Keratinocyte (primary cell): ENCODE data around the gene POLE. TPM values are rescaled to one million over a fixed set of nuclear protein-coding genes. Genes with fewer than 3 reads are reported as not detected.

Experiments used
- DNase-seq: peaks from one replicate; pipeline ENCODE4 v3.0.0-alpha.2; 2011; ENCODE audit warnings: low read depth, missing footprints, low spot score
- FAIRE-seq: peaks from 2 replicates; lab custom pipeline; 2011; peaks lifted over from hg19 to GRCh38; lab: Jason Lieb, UNC
- H2AFZ ChIP-seq: 2 replicates; pipeline ENCODE4 v1.6.0; 2012; ENCODE audit warnings: low read length, control low read depth, inconsistent platforms; ENCODE audit not compliant: control insufficient read depth
- H3K27ac ChIP-seq: 2 replicates; pipeline ENCODE4 v1.5.1; 2011; ENCODE audit warnings: low read length; ENCODE audit not compliant: control insufficient read depth, insufficient read depth
- H3K27me3 ChIP-seq: 3 replicates; pipeline ENCODE4 v1.6.0; 2011; ENCODE audit warnings: low read length; ENCODE audit not compliant: control insufficient read depth, insufficient read depth; ENCODE audit errors: extremely low read depth
- H3K36me3 ChIP-seq, 2 experiments: 2 replicates in 1 of 2; 3 replicates in 1 of 2; pipeline ENCODE4 v1.5.1; 2011; ENCODE audit warnings: low read length in 2 of 2, mild to moderate bottlenecking in 1 of 2; ENCODE audit not compliant: control insufficient read depth in 2 of 2, insufficient read depth in 2 of 2; ENCODE audit errors: extremely low read depth in 1 of 2
- H3K4me1 ChIP-seq: 3 replicates; pipeline ENCODE4 v1.5.1; 2011; ENCODE audit warnings: low read length; ENCODE audit not compliant: control insufficient read depth, insufficient read depth; ENCODE audit errors: extremely low read depth
- H3K4me2 ChIP-seq: 3 replicates; pipeline ENCODE4 v1.6.0; 2011; ENCODE audit warnings: low read depth, low read length; ENCODE audit not compliant: control insufficient read depth, insufficient read depth; ENCODE audit errors: extremely low read depth
- H3K4me3 ChIP-seq, 3 experiments: fragments of 200-600 bp in 1 of 3; sonication (generic) in 1 of 3; 2 replicates in 2 of 3; 3 replicates in 1 of 3; pipeline ENCODE4 v1.5.1; 2011 to 2016; ENCODE audit warnings: low read length in 3 of 3, mild to moderate bottlenecking in 3 of 3, control low read depth in 2 of 3, inconsistent platforms in 1 of 3, low read depth in 1 of 3, mixed read lengths in 1 of 3, mixed run types in 1 of 3, moderate library complexity in 1 of 3; ENCODE audit not compliant: control insufficient read depth in 2 of 3, insufficient read depth in 2 of 3; ENCODE audit errors: extremely low read depth in 1 of 3
- H3K79me2 ChIP-seq: 2 replicates; pipeline ENCODE4 v1.6.0; 2012; ENCODE audit warnings: low read length; ENCODE audit not compliant: control insufficient read depth, insufficient read depth
- H3K9ac ChIP-seq: 3 replicates; pipeline ENCODE4 v1.6.0; 2011; ENCODE audit warnings: low read length; ENCODE audit not compliant: control insufficient read depth, insufficient read depth; ENCODE audit errors: extremely low read depth
- H3K9me1 ChIP-seq: 3 replicates; pipeline ENCODE4 v1.6.0; 2011; ENCODE audit warnings: low read length; ENCODE audit not compliant: control insufficient read depth, insufficient read depth; ENCODE audit errors: extremely low read depth
- H3K9me3 ChIP-seq: 2 replicates; pipeline ENCODE4 v1.5.1; 2012; ENCODE audit warnings: low read depth, low read length; ENCODE audit not compliant: control insufficient read depth
- H4K20me1 ChIP-seq: 3 replicates; pipeline ENCODE4 v1.6.0; 2011; ENCODE audit warnings: low read length; ENCODE audit not compliant: control insufficient read depth, insufficient read depth; ENCODE audit errors: extremely low read depth
- EZH2 ChIP-seq: IDR thresholded peaks from one replicate; pipeline ENCODE4 v1.6.1; 2012; ENCODE audit warnings: inconsistent platforms, mild to moderate bottlenecking, low read length, moderate library complexity
- dilution Hi-C: fragments of 300-500 bp; cut with MboI; formaldehyde crosslinking; loops from one replicate; pipeline ENCODE4 v1.7.0; 2020; ENCODE audit warnings: low sequenced_read_pairs; ENCODE audit not compliant: extremely low pct_ligation_motif_present
- polyA plus RNA-seq, 5 experiments: library from polyadenylated mRNA; depleted of rRNA in 3 of 5; stranded (reverse) in 3 of 5; stranded (forward) in 1 of 5; unstranded in 1 of 5; fragments of >200 nt; gene quantifications; 1 replicate in 1 of 5; 2 replicates in 3 of 5; 3 replicates in 1 of 5; pipeline versions ENCODE4 v1.2.1 to v1.2.3, GENCODE V29; 2011 to 2012; ENCODE audit warnings: missing spikeins in 2 of 5, low read depth in 1 of 5, low replicate concordance in 1 of 5
- TF ChIP-seq, protein P1 (sequence below), 3 experiments: IDR thresholded peaks in 1 of 3; conservative IDR thresholded peaks in 1 of 3; optimal IDR thresholded peaks in 1 of 3; 2 replicates in 2 of 3; 3 replicates in 1 of 3; pipeline versions ENCODE3 to v1.5.1; 2011; ENCODE audit warnings: low read length in 3 of 3, mild to moderate bottlenecking in 3 of 3, moderate library complexity in 2 of 3, control low read depth in 1 of 3, inconsistent platforms in 1 of 3; ENCODE audit not compliant: insufficient read depth in 2 of 3; ENCODE audit errors: extremely low read depth in 1 of 3

Gene POLE
- polyA plus RNA-seq, 1 donor (not counting 4 experiments of a cell fraction or from before 2014, with no cell fraction given): 14.8 TPM

DNA sequence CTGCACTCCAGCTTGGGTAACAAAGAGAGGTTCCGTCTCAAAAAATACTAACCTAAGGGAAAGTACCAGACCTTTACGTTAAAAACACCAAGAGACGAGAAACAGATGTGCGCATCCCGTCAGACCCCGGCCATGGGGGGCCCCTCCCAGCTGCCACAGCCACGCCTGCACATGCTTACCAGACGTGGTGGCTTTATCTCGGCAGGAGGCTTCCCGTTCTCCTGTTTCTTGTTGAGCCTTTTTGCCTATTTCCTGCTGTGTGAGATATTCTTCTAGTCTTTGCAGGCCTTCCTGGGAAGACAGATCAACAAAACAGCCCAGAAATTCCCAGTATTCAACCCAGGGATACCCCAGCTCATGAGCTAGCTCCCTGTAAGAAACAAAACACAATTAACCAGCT is 47.1 kb upstream of the POLE start:
- H2AFZ ChIP-seq: no peak overlapping the region
- H3K4me3 ChIP-seq: no peak overlapping the region
- H3K27ac ChIP-seq: no peak overlapping the region
- H3K9me1 ChIP-seq: no peaks in the 10 kb centered on the region
- H3K36me3 ChIP-seq: peaks cover 49 to 58% of the 10 kb centered on the region in 2 experiments
- peaks cover 17% of the 10 kb centered on the region for H4K20me1 ChIP-seq
- dilution Hi-C loops: no loop called here
- H3K79me2 ChIP-seq: peaks cover 25% of the 10 kb centered on the region
- no peaks in the 10 kb centered on the region for H3K27me3 ChIP-seq
- no peak overlapping the region for H3K4me2 ChIP-seq
- no peaks in the 10 kb centered on the region for H3K9me3 ChIP-seq
- no peaks in the 10 kb centered on the region for H3K4me1 ChIP-seq
- no peak overlapping the region for H3K9ac ChIP-seq
- no peak for FAIRE-seq
- TF ChIP-seq EZH2: no peak
- TF ChIP-seq, protein P1, sequence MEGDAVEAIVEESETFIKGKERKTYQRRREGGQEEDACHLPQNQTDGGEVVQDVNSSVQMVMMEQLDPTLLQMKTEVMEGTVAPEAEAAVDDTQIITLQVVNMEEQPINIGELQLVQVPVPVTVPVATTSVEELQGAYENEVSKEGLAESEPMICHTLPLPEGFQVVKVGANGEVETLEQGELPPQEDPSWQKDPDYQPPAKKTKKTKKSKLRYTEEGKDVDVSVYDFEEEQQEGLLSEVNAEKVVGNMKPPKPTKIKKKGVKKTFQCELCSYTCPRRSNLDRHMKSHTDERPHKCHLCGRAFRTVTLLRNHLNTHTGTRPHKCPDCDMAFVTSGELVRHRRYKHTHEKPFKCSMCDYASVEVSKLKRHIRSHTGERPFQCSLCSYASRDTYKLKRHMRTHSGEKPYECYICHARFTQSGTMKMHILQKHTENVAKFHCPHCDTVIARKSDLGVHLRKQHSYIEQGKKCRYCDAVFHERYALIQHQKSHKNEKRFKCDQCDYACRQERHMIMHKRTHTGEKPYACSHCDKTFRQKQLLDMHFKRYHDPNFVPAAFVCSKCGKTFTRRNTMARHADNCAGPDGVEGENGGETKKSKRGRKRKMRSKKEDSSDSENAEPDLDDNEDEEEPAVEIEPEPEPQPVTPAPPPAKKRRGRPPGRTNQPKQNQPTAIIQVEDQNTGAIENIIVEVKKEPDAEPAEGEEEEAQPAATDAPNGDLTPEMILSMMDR (optimal IDR thresholded peaks at IDR 0.05 in 1 of 3, IDR thresholded peaks at IDR 0.05 in 1 of 3, conservative IDR thresholded peaks at IDR 0.05 in 1 of 3; ENCODE audit: extremely low read depth in 1 of 3, insufficient read depth in 2 of 3, low read length in 3 of 3): no peak
- no peak for DNase-seq

DNA sequence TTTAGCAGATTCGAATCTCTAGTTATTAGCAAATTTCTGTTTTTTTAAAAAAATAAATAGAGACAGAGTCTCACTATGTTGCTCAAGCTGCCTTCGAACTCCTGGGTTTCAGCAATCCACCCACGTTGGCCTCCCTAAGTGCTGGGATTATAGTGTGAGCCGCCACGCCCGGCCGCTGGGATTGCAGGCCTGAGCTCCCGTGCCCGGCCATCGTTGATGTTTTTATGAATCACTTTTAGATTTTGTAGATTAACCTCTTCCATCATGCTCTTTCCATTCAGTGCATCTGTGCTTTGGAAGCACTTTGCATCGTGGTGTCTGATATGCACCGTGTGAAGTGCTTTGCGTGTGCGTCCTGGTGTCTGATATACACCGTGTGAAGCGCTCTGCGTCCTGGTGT is 44.4 kb upstream of the POLE start:
- Histone ChIP-seq H3K27me3 (no peaks in the 10 kb centered on the region), H3K4me1 (no peaks in the 10 kb centered on the region), H3K9ac (no peak overlapping the region), H3K9me3 (no peaks in the 10 kb centered on the region), H4K20me1 (peaks cover 19% of the 10 kb centered on the region), H3K4me2 (no peak overlapping the region), H3K27ac (no peak overlapping the region), H3K9me1 (no peaks in the 10 kb centered on the region), H2AFZ (no peak overlapping the region), H3K36me3 (peaks cover 53 to 61% of the 10 kb centered on the region in 2 experiments), H3K4me3 (no peak overlapping the region), H3K79me2 (peaks cover 24% of the 10 kb centered on the region)
- DNase-seq: no peak
- TF ChIP-seq, protein P1 (optimal IDR thresholded peaks at IDR 0.05 in 1 of 3, IDR thresholded peaks at IDR 0.05 in 1 of 3, conservative IDR thresholded peaks at IDR 0.05 in 1 of 3; ENCODE audit: extremely low read depth in 1 of 3, insufficient read depth in 2 of 3, low read length in 3 of 3): no peak
- TF ChIP-seq EZH2: no peak
- dilution Hi-C loops: no loop called here
- no peak for FAIRE-seq
